Dedifferentiated amniotic fluid mesenchymal stem cell (primary cell): Measurements from ENCODE around the gene SULT1E1.

Source experiments
- DNase-seq: peaks from one replicate; pipeline ENCODE4 v3.0.0-alpha.2; 2016; ENCODE audit errors: extremely low spot score

SULT1E1 gene

GRCh38 chr4:69860052-69860451 is at the start of gene SULT1E1:
Gene SULT1E1 (minus strand): TSS chr4:69860145. CDS start chr4:69857644, 2,501 bp downstream.
- no peak for DNase-seq

GRCh38 chr4:69909195-69909594 is 49.2 kb upstream of the SULT1E1 start:
- DNase-seq, result no peak

- DNase-seq, result peak; percentile 17
Observed at GRCh38 chr4:69907151-69907550, 47.2 kb upstream of the SULT1E1 start.

GRCh38 chr4:69896530-69897116 is 36.7 kb upstream of the SULT1E1 start:
- DNase-seq, result peak; percentile 31

GRCh38 chr4:69894721-69895120 is 34.8 kb upstream of the SULT1E1 start:
- no peak for DNase-seq

- no peak for DNase-seq
Observed at GRCh38 chr4:69894186-69894585, 34.2 kb upstream of the SULT1E1 start.

- no peak for DNase-seq
Observed at GRCh38 chr4:69888336-69888735, 28.4 kb upstream of the SULT1E1 start.

GRCh38 chr4:69882150-69882549 is 22.2 kb upstream of the SULT1E1 start:
- no peak for DNase-seq

- peak; percentile 78 for DNase-seq
Observed at GRCh38 chr4:69881173-69881773, 21.3 kb upstream of the SULT1E1 start.

- DNase-seq, result no peak
Observed at GRCh38 chr4:69878250-69878649, 18.3 kb upstream of the SULT1E1 start.

GRCh38 chr4:69877453-69877852 is 17.5 kb upstream of the SULT1E1 start:
- DNase-seq, result no peak

GRCh38 chr4:69876071-69876470 is 16.1 kb upstream of the SULT1E1 start:
- no peak for DNase-seq

- no peak for DNase-seq
Observed at GRCh38 chr4:69875576-69875975, 15.6 kb upstream of the SULT1E1 start.

- DNase-seq, result no peak
Observed at GRCh38 chr4:69874507-69874906, 14.6 kb upstream of the SULT1E1 start.

- no peak for DNase-seq
Observed at GRCh38 chr4:69861756-69862155, 1.8 kb upstream of the SULT1E1 start.

GRCh38 chr4:69860521-69861298 is 765 bp upstream of the SULT1E1 start:
- DNase-seq, result no peak

- DNase-seq, result no peak
Observed at GRCh38 chr4:69859140-69859685, 732 bp downstream of the SULT1E1 start.

- DNase-seq, result no peak
Observed at GRCh38 chr4:69858690-69859089, 1.3 kb downstream of the SULT1E1 start.

GRCh38 chr4:69855822-69856221 is 4.1 kb downstream of the SULT1E1 start:
- DNase-seq, result no peak

GRCh38 chr4:69849969-69850368 is 10.0 kb downstream of the SULT1E1 start:
- no peak for DNase-seq

GRCh38 chr4:69849297-69849696 is 10.6 kb downstream of the SULT1E1 start:
- DNase-seq, result no peak

- DNase-seq, result no peak
Observed at GRCh38 chr4:69848028-69848427, 11.9 kb downstream of the SULT1E1 start.

GRCh38 chr4:69843932-69844331 is 16.0 kb downstream of the SULT1E1 start:
- DNase-seq, result no peak
